GM12875 (cell line): ENCODE results near the gene KRTAP7-1.
A peak's percentile ranks its signal among the peaks of the same experiment; 100 is the strongest.

Experiments used
- H3K4me3 ChIP-seq: one replicate; pipeline ENCODE4 v1.5.1; 2011; ENCODE audit warnings: low read depth, low read length, control low read depth
- TF ChIP-seq, protein P1 (sequence below): IDR thresholded peaks from 2 replicates; pipeline ENCODE4 v1.5.1; 2011; ENCODE audit warnings: low read depth, mild to moderate bottlenecking, control low read depth, inconsistent platforms, low read length, moderate library complexity, borderline replicate concordance; ENCODE audit not compliant: insufficient read depth

Gene KRTAP7-1, protein sequence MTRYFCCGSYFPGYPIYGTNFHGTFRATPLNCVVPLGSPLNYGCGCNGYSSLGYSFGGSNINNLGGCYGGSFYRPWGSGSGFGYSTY

DNA sequence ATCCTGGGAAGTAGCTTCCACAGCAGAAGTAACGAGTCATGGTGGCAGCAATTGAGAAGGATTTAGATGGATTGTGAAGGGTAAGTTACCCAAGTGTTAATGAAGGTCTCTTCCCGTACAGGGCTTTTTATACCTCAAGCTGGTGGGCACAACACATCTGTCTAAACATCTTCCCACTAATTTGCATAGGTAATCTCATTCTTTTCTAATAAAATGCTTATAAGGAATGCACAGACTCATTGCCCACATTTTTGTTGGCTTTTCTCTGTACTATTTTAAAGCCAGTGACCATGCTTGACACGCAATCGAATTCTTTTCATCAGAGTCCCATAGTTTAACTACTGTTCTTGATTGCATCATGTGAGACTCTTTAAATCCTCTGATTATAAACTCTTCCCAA, at the start of gene KRTAP7-1:
Gene KRTAP7-1, minus strand, starts transcription at position 101 of the 400 bp plus-strand sequence. Its CDS starts 61 bp downstream, at position 40.
- TF ChIP-seq, protein P1, sequence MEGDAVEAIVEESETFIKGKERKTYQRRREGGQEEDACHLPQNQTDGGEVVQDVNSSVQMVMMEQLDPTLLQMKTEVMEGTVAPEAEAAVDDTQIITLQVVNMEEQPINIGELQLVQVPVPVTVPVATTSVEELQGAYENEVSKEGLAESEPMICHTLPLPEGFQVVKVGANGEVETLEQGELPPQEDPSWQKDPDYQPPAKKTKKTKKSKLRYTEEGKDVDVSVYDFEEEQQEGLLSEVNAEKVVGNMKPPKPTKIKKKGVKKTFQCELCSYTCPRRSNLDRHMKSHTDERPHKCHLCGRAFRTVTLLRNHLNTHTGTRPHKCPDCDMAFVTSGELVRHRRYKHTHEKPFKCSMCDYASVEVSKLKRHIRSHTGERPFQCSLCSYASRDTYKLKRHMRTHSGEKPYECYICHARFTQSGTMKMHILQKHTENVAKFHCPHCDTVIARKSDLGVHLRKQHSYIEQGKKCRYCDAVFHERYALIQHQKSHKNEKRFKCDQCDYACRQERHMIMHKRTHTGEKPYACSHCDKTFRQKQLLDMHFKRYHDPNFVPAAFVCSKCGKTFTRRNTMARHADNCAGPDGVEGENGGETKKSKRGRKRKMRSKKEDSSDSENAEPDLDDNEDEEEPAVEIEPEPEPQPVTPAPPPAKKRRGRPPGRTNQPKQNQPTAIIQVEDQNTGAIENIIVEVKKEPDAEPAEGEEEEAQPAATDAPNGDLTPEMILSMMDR = no peak
- no peak within 1 kb of the TSS for H3K4me3 ChIP-seq

DNA sequence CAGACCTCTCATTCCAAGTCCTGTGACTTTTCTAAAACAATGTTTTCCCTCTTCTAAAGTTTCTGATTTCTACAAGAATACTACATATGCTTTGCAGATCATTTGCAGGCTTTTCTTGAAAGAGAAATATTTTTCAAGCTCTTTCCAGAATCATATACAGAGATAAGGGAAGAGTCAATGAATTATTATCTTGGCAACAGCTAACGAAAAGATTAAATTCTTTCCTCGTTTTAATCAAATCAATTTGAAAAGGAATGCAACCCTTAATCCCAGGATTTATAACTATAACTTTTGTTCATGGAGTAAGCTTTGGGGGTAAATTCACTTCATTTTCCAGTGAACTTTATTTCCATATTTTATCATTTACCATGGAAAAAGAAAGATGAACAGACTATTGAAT, 45.0 kb upstream of the KRTAP7-1 start:
- H3K4me3 ChIP-seq = no peak overlapping the region
- TF ChIP-seq, protein P1 = no peak

DNA sequence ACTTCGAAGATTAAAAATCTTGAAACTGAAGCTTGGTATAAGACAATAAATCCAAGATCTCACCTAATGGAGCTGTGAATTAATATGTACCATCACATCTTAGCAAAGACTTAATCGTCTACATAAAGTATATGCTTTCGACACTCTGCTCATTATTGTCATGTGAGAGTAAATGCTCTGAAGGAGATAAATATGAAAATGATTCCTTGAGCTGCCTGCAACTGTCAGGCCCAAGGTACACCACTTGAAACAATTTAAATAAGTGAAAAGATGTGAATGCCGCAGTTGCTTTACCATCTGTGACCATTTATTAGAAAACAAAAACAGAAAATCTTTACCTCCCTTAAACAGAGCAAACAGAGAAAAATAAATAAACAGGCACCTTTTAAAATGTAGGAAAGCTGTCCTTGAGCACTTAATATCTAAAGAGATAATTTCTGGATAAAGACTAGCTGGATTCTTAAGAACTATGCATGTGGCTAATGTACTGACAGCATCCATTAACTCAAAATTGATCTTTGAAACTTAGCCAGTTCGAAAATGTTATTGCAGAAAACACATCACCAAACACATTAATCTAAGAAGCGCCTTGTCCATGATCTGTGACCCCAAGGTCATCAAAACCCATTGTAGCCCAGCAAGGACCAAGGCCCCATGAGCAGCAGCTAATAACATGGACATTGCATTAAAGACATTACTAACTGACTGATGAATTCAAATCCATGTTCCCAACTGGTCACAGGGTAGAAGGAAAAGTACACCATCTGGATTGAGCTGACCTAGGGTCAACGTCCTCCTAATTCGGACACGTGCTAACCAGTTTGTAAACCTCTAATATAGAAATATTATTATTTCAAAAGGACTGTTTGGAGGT, 18.3 kb upstream of the KRTAP7-1 start:
- TF ChIP-seq, protein P1 = no peak
- H3K4me3 ChIP-seq = no peak overlapping the region

DNA sequence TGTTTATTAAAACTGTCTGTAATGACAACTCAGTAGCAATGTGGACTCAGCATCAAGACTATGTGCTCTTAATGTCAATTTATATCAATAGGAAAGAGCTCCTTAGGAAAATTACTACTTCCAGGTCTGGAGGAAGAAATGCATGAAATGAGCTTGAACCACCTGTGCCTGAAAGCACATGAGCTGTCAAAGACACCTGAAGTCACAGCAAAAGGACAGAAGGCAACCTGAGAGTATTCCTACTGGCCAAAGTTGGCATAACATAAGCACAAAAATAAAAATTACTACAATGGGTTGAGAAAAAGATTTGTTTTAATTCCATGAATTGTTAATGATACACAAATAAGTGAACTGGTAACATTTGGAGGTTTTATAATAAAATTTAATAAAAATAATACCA, 13.4 kb upstream of the KRTAP7-1 start:
- TF ChIP-seq, protein P1 = no peak
- no peak overlapping the region for H3K4me3 ChIP-seq

DNA sequence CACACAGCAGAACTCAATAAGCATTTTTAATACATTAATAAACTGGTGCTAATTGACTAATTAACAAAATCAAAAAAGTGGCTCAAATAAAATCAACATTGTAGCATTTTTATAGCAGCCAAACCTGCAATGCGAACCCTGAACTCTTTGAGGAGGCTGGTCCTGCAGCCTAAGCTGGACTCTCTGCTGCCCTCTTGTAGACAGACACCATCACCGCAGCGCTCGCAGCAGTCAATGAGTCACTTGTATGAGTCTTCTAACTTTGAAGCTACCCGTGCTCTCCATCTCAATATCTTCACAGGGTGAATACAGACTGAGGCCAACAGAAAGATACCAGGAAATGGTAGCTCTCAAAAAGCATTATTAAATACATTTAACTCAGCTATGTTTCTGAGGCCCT, 9.7 kb upstream of the KRTAP7-1 start:
- TF ChIP-seq, protein P1 = peak; percentile 57; the same call in 1 of the 2 replicates
- no peak overlapping the region for H3K4me3 ChIP-seq

DNA sequence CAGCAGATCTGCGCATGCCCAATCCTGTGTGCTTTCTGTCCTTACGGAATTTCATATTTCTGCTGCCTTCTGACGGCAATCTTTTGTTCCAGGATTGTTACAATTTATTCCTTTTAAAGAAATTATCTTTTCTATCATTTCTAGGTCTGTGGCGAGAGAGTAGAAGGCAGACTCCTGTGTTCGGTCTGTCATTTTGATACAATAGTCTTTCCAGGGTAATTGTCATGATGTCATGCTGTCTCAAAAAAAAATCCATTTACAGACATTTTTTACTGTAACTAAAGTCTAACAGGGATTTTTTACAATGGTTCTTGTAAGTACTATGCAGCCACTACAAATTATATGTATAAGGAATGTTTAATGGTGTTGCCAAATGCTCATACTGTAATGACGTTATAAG, 9.0 kb upstream of the KRTAP7-1 start:
- TF ChIP-seq, protein P1 = no peak
- no peak overlapping the region for H3K4me3 ChIP-seq
